Activated naive CD4-positive, alpha-beta T cell treated with anti-CD3 and anti-CD28 coated beads, Interleukin-2, amount 50 U/mL, for 16 hours (primary cell): ENCODE data around the gene TEX2.

Experiments used
- DNase-seq: peaks from one replicate; pipeline ENCODE4 v3.0.0-alpha.2; 2020

The TEX2 gene

GRCh38 chr17:64133546-64134215, 129.4 kb downstream of the TEX2 start:
- DNase-seq = no peak

GRCh38 chr17:64131606-64132270, 131.3 kb downstream of the TEX2 start:
- no peak for DNase-seq

- peak; percentile 50 for DNase-seq
These were observed 132.5 kb downstream of the TEX2 start for GRCh38 chr17:64130559-64131001.

- peak; percentile 83 for DNase-seq
These were observed 133.1 kb downstream of the TEX2 start, which contains the start of gene ERN1 for GRCh38 chr17:64129765-64130558. Gene ERN1 (minus strand): TSS chr17:64130144. CDS start chr17:64130029, 115 bp downstream.

- DNase-seq = no peak
These were observed 133.6 kb downstream of the TEX2 start for GRCh38 chr17:64129515-64129764.

- no peak for DNase-seq
These were observed 134.1 kb downstream of the TEX2 start for GRCh38 chr17:64128787-64129514.

GRCh38 chr17:64126918-64127317, 136.1 kb downstream of the TEX2 start:
- no peak for DNase-seq

GRCh38 chr17:64125937-64126336, 137.1 kb downstream of the TEX2 start:
- no peak for DNase-seq

GRCh38 chr17:64124609-64125008, 138.5 kb downstream of the TEX2 start:
- no peak for DNase-seq

GRCh38 chr17:64123114-64123513, 139.9 kb downstream of the TEX2 start:
- DNase-seq = no peak

- DNase-seq = peak; percentile 30
These were observed 141.9 kb downstream of the TEX2 start for GRCh38 chr17:64120972-64121786.

GRCh38 chr17:64120159-64120810, 142.8 kb downstream of the TEX2 start:
- DNase-seq = no peak

GRCh38 chr17:64117981-64118979, 144.8 kb downstream of the TEX2 start:
- no peak for DNase-seq

- DNase-seq = no peak
These were observed 147.1 kb downstream of the TEX2 start for GRCh38 chr17:64115822-64116534.

- no peak for DNase-seq
These were observed 147.9 kb downstream of the TEX2 start for GRCh38 chr17:64115043-64115698.

- no peak for DNase-seq
These were observed 150.1 kb downstream of the TEX2 start for GRCh38 chr17:64113006-64113405.

GRCh38 chr17:64111831-64112230, 151.2 kb downstream of the TEX2 start:
- no peak for DNase-seq

- DNase-seq = no peak
These were observed 152.5 kb downstream of the TEX2 start for GRCh38 chr17:64110379-64111152.
